ENCODE results near the gene NDFIP1.

DNA sequence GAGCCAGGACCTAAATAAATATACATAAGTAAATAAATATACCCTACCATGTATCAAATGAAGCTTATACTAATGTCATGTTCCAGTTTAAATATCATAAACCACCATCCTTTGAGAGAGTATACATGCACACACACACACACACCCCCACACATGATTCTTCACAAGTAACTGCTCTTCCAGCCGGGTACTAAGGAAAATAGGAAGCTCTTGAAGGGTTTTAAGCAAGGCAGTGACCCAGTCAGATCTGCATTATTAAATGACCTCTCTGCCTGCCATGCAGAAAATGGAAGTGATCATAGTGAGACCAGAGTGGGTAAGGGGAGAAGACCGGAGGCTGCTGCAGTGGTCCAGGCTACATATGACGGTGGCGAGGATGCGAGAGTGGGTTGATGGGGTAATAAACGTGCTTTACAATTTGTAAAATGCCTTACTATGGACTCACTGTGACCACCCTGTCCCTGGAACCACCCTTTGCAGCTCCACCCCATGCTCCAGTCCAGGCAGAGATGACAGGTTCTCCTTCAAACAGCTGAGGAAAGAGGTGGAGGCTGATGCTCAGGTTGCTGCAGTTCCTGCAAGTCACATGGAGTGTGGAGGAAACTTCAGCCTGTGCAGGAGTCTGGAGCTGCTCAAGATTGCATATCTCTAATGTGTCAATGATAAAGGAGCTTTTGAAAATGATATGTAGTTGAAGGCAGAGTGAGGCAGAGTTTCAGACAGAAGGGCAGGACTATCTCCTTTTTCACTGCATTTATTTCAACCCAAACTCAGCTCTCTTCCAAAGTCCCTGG, 38.8 kb upstream of the NDFIP1 start:
- TF ChIP-seq, protein P1, sequence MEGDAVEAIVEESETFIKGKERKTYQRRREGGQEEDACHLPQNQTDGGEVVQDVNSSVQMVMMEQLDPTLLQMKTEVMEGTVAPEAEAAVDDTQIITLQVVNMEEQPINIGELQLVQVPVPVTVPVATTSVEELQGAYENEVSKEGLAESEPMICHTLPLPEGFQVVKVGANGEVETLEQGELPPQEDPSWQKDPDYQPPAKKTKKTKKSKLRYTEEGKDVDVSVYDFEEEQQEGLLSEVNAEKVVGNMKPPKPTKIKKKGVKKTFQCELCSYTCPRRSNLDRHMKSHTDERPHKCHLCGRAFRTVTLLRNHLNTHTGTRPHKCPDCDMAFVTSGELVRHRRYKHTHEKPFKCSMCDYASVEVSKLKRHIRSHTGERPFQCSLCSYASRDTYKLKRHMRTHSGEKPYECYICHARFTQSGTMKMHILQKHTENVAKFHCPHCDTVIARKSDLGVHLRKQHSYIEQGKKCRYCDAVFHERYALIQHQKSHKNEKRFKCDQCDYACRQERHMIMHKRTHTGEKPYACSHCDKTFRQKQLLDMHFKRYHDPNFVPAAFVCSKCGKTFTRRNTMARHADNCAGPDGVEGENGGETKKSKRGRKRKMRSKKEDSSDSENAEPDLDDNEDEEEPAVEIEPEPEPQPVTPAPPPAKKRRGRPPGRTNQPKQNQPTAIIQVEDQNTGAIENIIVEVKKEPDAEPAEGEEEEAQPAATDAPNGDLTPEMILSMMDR (IDR thresholded peaks at IDR 0.05) = no peak
- no peak for TF ChIP-seq POLR2A (IDR thresholded peaks at IDR 0.05)

All from right lobe of liver (tissue), 4 donors.